Activated CD4-positive, alpha-beta T cell treated with anti-CD3 and anti-CD28 coated beads for 24 hours (primary cell): ENCODE data around the gene ZKSCAN1.

Source experiments
- DNase-seq, 2 donors: peaks; one replicate each; pipeline ENCODE4 v3.0.0-alpha.2; 2020; ENCODE audit warnings: low read depth in 2 of 2

The ZKSCAN1 gene

GRCh38 chr7:100038326-100038725, 22.9 kb downstream of the ZKSCAN1 start:
- DNase-seq, result no peak

- DNase-seq, result no peak
Measured at GRCh38 chr7:100040575-100040974, 25.2 kb downstream of the ZKSCAN1 start.

GRCh38 chr7:100044718-100045117, 29.3 kb downstream of the ZKSCAN1 start:
- DNase-seq, result no peak

- DNase-seq, result no peak
Measured at GRCh38 chr7:100048680-100049079, 33.3 kb downstream of the ZKSCAN1 start.

GRCh38 chr7:100049441-100050291, 34.3 kb downstream of the ZKSCAN1 start, which contains the start of gene ZSCAN21:
Gene ZSCAN21 (plus strand): TSS chr7:100049774. CDS start chr7:100057007, 7,233 bp downstream.
- peak; percentile 70 to 73 for DNase-seq

- no peak for DNase-seq
Measured at GRCh38 chr7:100051611-100052010, 36.2 kb downstream of the ZKSCAN1 start.

GRCh38 chr7:100053215-100053614, 37.8 kb downstream of the ZKSCAN1 start:
- peak in 1 of 2 donors; percentile 7 for DNase-seq

- no peak for DNase-seq
Measured at GRCh38 chr7:100057006-100057405, 41.6 kb downstream of the ZKSCAN1 start.

- no peak for DNase-seq
Measured at GRCh38 chr7:100059251-100059739, 43.9 kb downstream of the ZKSCAN1 start.

GRCh38 chr7:100061518-100062193, 46.3 kb downstream of the ZKSCAN1 start:
- DNase-seq, result no peak

GRCh38 chr7:100063376-100063775, 48.0 kb downstream of the ZKSCAN1 start:
- no peak for DNase-seq

GRCh38 chr7:100064162-100064561, 48.8 kb downstream of the ZKSCAN1 start:
- DNase-seq, result no peak

- DNase-seq, result no peak
Measured at GRCh38 chr7:100065452-100066186, 50.2 kb downstream of the ZKSCAN1 start.

GRCh38 chr7:100066953-100067352, 51.6 kb downstream of the ZKSCAN1 start:
- no peak for DNase-seq

- no peak for DNase-seq
Measured at GRCh38 chr7:100069991-100070390, 54.6 kb downstream of the ZKSCAN1 start.

GRCh38 chr7:100071018-100071723, 55.8 kb downstream of the ZKSCAN1 start:
- no peak for DNase-seq

GRCh38 chr7:100072462-100072861, 57.1 kb downstream of the ZKSCAN1 start:
- DNase-seq, result no peak

- DNase-seq, result no peak
Measured at GRCh38 chr7:100074841-100075240, 59.4 kb downstream of the ZKSCAN1 start.

GRCh38 chr7:100075418-100075817, 60.0 kb downstream of the ZKSCAN1 start:
- no peak for DNase-seq

GRCh38 chr7:100077205-100077604, 61.8 kb downstream of the ZKSCAN1 start:
- no peak for DNase-seq

GRCh38 chr7:100079024-100079560, 63.7 kb downstream of the ZKSCAN1 start:
- DNase-seq, result no peak
